SK-N-SH (cell line): ENCODE measurements around the gene AATF. TPM values are rescaled to one million over a fixed set of nuclear protein-coding genes. Genes with fewer than 3 reads are reported as not detected.

Experiments
- CTCF ChIA-PET: fragments of 300-600, 350-600 bp; formaldehyde crosslinking; extraction: SDS; loops from one replicate; lab custom pipeline; 2021; lab: Yijun Ruan, JAX
- POLR2A ChIA-PET: fragments of 350-600 bp; sonication (Branson Sonifier 250); formaldehyde crosslinking; extraction: SDS; loops from one replicate; lab custom pipeline; 2020; ENCODE audit warnings: antibody characterized with exemption, inconsistent platforms; lab: Yijun Ruan, JAX
- DNase-seq: peaks from one replicate; pipeline ENCODE4 v3.0.0; 2012
- H2AFZ ChIP-seq: fragments of 200-600 bp; sonication (generic); 2 replicates; pipeline ENCODE4 v1.8.1; 2016; ENCODE audit warnings: antibody characterized with exemption, mild to moderate bottlenecking, low read depth
- H3F3A ChIP-seq: fragments of 200-600 bp; sonication (generic); replicated peaks from 2 replicates; pipeline ENCODE3; 2016; ENCODE audit warnings: antibody characterized with exemption, mild to moderate bottlenecking; ENCODE audit not compliant: insufficient read depth
- H3K27ac ChIP-seq, 2 experiments: fragments of 200-500 bp in 1 of 2; fragments of 200-600 bp in 1 of 2; sonication (Bioruptor generic) in 1 of 2; sonication (generic), shearing (Covaris generic) in 1 of 2; 2 replicates each; pipeline versions ENCODE4 v1.5.1 to v1.6.1; 2014 to 2016; ENCODE audit warnings: low read depth in 2 of 2, inconsistent platforms in 1 of 2, low read length in 1 of 2, mild to moderate bottlenecking in 1 of 2, mixed read lengths in 1 of 2
- H3K27me3 ChIP-seq: fragments of 200-600 bp; sonication (generic), shearing (Covaris generic); 2 replicates; pipeline ENCODE4 v1.6.1; 2016; ENCODE audit warnings: mixed run types; ENCODE audit not compliant: insufficient read depth
- H3K36me3 ChIP-seq, 2 experiments: fragments of 200-500 bp in 1 of 2; fragments of 200-600 bp in 1 of 2; sonication (Bioruptor generic) in 1 of 2; sonication (generic) in 1 of 2; replicated peaks in 1 of 2; 2 replicates each; pipeline versions ENCODE3 to v1.5.1; 2014 to 2016; ENCODE audit warnings: low read length in 1 of 2, mild to moderate bottlenecking in 1 of 2; ENCODE audit not compliant: insufficient read depth in 2 of 2, control insufficient read depth in 1 of 2
- H3K4me1 ChIP-seq, 2 experiments: fragments of 200-500 bp in 1 of 2; fragments of 200-600 bp in 1 of 2; sonication (Bioruptor generic) in 1 of 2; sonication (generic), shearing (Covaris generic) in 1 of 2; 2 replicates each; pipeline versions ENCODE4 v1.5.1 to v1.6.1; 2014 to 2016; ENCODE audit warnings: low read depth in 1 of 2, low read length in 1 of 2, mixed run types in 1 of 2; ENCODE audit not compliant: insufficient read depth in 2 of 2, control insufficient read depth in 1 of 2
- H3K4me2 ChIP-seq: fragments of 200-600 bp; sonication (generic), shearing (Covaris generic); 2 replicates; pipeline ENCODE4 v1.6.1; 2017; ENCODE audit warnings: mixed run types
- H3K4me3 ChIP-seq, 2 experiments: fragments of 200-500 bp in 1 of 2; fragments of 200-600 bp in 1 of 2; sonication (Bioruptor generic) in 1 of 2; sonication (generic), shearing (Covaris generic) in 1 of 2; 2 replicates each; pipeline versions ENCODE4 v1.5.1 to v1.8.1; 2014 to 2016; ENCODE audit warnings: low read depth in 2 of 2, inconsistent platforms in 1 of 2, low read length in 1 of 2, mild to moderate bottlenecking in 1 of 2, mixed read lengths in 1 of 2, moderate library complexity in 1 of 2
- H3K79me2 ChIP-seq: fragments of 200-600 bp; sonication (generic); 2 replicates; pipeline ENCODE4 v1.8.1; 2017; ENCODE audit warnings: mild to moderate bottlenecking; ENCODE audit not compliant: insufficient read depth
- H3K9ac ChIP-seq: fragments of 200-600 bp; sonication (generic); 2 replicates; pipeline ENCODE4 v1.6.1; 2017; ENCODE audit warnings: mixed run types
- H3K9me2 ChIP-seq: fragments of 200-600 bp; sonication (generic); 2 replicates; pipeline ENCODE4 v1.6.1; 2017; ENCODE audit warnings: mixed run types
- H3K9me3 ChIP-seq: fragments of 200-600 bp; sonication (generic); 2 replicates; pipeline ENCODE4 v1.6.1; 2017; ENCODE audit warnings: mixed run types, mild to moderate bottlenecking, moderate library complexity
- H4K20me1 ChIP-seq: fragments of 200-600 bp; sonication (generic); 2 replicates; pipeline ENCODE4 v1.6.1; 2017; ENCODE audit warnings: mild to moderate bottlenecking, mixed run types; ENCODE audit not compliant: insufficient read depth
- CTCF ChIP-seq: fragments of 200-600 bp; sonication (generic); IDR thresholded peaks from 2 replicates; pipeline ENCODE4 v1.6.1; 2017; ENCODE audit warnings: antibody characterized with exemption, mild to moderate bottlenecking, moderate library complexity
- EZH2phosphoT487 ChIP-seq: fragments of 200-600 bp; sonication (generic); IDR thresholded peaks from 2 replicates; pipeline ENCODE4 v1.6.1; 2017; ENCODE audit warnings: low read depth, mixed run types, mild to moderate bottlenecking, antibody characterized with exemption, moderate library complexity, borderline replicate concordance
- FOXJ3 ChIP-seq: sonication (generic); formaldehyde crosslinking; IDR thresholded peaks from 2 replicates; pipeline ENCODE4 v1.5.1; 2020; ENCODE audit warnings: mild to moderate bottlenecking, missing genetic modification reagents
- GABPA ChIP-seq: IDR thresholded peaks from 2 replicates; pipeline ENCODE4 v1.4.0; 2012; ENCODE audit warnings: low read depth, mild to moderate bottlenecking
- IRF3 ChIP-seq: fragments of 150-350 bp; IDR thresholded peaks from 2 replicates; pipeline ENCODE4 v1.6.1; 2016; ENCODE audit warnings: mild to moderate bottlenecking, low read depth, low read length
- JUND ChIP-seq: IDR thresholded peaks from 2 replicates; pipeline ENCODE4 v1.4.0; 2012
- MAX ChIP-seq: IDR thresholded peaks from 2 replicates; pipeline ENCODE4 v1.4.0; 2012; ENCODE audit warnings: low read depth
- MEF2A ChIP-seq: IDR thresholded peaks from 2 replicates; pipeline ENCODE4 v1.4.0; 2012; ENCODE audit warnings: low read depth, borderline replicate concordance
- NRF1 ChIP-seq: IDR thresholded peaks from 2 replicates; pipeline ENCODE4 v1.6.1; 2012; ENCODE audit warnings: low read depth, mild to moderate bottlenecking, low read length
- RXRA ChIP-seq: IDR thresholded peaks from 2 replicates; pipeline ENCODE4 v1.4.0; 2012; ENCODE audit warnings: low read depth, mild to moderate bottlenecking, borderline replicate concordance
- SIN3A ChIP-seq: IDR thresholded peaks from 2 replicates; pipeline ENCODE4 v1.6.1; 2012; ENCODE audit warnings: low read depth, mild to moderate bottlenecking, low read length, moderate library complexity, borderline replicate concordance
- TCF12 ChIP-seq: IDR thresholded peaks from 2 replicates; pipeline ENCODE4 v1.4.0; 2012
- YY1 ChIP-seq: IDR thresholded peaks from 2 replicates; pipeline ENCODE4 v1.4.0; 2012; ENCODE audit warnings: low read depth, mild to moderate bottlenecking
- WGBS: methylation state at CpG from one replicate; pipeline ENCODE4 v1.1.6; 2017; ENCODE audit warnings: low lambda C conversion rate; 5-methylcytosine and 5-hydroxymethylcytosine counted together
- polyA plus RNA-seq, 3 experiments: library from polyadenylated mRNA; depleted of rRNA; stranded (reverse); fragments of >200 nt; gene quantifications; 2 replicates each; pipeline ENCODE4 v1.2.3, GENCODE V29; 2012
- TF ChIP-seq, protein P1 (sequence below): IDR thresholded peaks from 2 replicates; pipeline ENCODE4 v1.4.0; 2012; ENCODE audit warnings: low read depth, borderline replicate concordance

Gene AATF
- polyA plus RNA-seq, 1 of the 3 experiments (the other 2 are of a cell fraction) = 18.8 TPM

DNA sequence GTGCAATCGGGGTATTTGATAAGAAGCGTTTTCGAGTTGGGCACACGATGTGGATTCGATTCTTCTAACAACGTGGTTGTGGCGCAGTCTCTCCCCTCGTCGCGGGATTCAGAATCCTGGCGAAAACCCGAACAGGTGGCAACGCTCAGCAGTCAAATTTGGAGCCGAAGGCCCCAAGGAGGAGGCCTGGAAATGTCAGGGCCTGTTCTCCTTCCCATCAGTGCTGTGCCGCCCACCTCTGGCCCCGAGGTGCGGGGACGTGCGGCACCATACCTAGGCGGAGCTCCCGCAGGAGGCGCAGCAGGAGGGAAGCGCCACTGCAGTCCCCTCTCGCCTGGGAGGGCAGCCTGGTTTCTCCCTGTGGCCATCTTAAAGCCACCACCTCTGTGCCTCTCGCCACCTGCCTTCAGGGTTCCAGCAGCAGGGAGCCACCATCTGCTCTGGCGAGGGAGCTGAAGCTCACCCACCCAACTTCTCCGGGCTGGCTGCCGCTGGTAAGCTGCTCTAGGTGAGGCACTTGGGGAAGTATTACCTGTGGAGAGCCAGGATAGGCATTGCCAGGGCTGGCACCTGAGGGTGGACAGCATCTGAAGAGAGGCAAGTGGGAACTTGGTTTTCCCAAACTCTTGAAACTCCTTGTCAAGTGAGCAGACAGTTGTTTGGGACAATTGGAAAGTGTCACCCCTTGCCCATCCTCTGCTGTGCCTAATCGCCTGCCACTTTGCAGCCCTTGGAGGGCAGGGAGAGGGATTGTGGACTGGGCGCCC is 2.6 kb upstream of the AATF start:
- no peak for TF ChIP-seq FOXJ3 (CRISPR knock-in tag)
- no peak for TF ChIP-seq JUND
- TF ChIP-seq MAX = no peak
- no peak for TF ChIP-seq EZH2phosphoT487
- no peak for TF ChIP-seq MEF2A
- no peak for TF ChIP-seq RXRA
- TF ChIP-seq NRF1 = no peak
- TF ChIP-seq IRF3 = no peak
- no peak for TF ChIP-seq SIN3A
- no peak for TF ChIP-seq GABPA
- no peak for TF ChIP-seq TCF12
- TF ChIP-seq, protein P1, sequence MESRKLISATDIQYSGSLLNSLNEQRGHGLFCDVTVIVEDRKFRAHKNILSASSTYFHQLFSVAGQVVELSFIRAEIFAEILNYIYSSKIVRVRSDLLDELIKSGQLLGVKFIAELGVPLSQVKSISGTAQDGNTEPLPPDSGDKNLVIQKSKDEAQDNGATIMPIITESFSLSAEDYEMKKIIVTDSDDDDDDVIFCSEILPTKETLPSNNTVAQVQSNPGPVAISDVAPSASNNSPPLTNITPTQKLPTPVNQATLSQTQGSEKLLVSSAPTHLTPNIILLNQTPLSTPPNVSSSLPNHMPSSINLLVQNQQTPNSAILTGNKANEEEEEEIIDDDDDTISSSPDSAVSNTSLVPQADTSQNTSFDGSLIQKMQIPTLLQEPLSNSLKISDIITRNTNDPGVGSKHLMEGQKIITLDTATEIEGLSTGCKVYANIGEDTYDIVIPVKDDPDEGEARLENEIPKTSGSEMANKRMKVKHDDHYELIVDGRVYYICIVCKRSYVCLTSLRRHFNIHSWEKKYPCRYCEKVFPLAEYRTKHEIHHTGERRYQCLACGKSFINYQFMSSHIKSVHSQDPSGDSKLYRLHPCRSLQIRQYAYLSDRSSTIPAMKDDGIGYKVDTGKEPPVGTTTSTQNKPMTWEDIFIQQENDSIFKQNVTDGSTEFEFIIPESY = no peak
- no peak for TF ChIP-seq YY1
- no peak for TF ChIP-seq CTCF
- no peak overlapping the region for H3K27ac ChIP-seq
- H3K9me3 ChIP-seq = no peaks in the 10 kb centered on the region
- H3F3A ChIP-seq = peaks cover 8% of the 10 kb centered on the region
- H3K79me2 ChIP-seq = peaks cover 18% of the 10 kb centered on the region
- no peak for DNase-seq
- H3K4me2 ChIP-seq = no peak overlapping the region
- peaks cover 5% of the 10 kb centered on the region; the same call in 1 of the 2 replicates for H4K20me1 ChIP-seq
- peaks cover 0 to 23% of the 10 kb centered on the region in 2 experiments; a peak in 2 of 4 replicates for H3K4me1 ChIP-seq
- ChIA-PET POLR2A (no interaction called here), CTCF (interaction anchor here (1.1 to 1.9 kb wide), 5 partner anchors 23 to 317 kb away, joined by 3 to 7 read pairs (median 4); no protein-coding TSS in a partner anchor)
- H3K27me3 ChIP-seq = peaks cover 71% of the 10 kb centered on the region
- H3K9ac ChIP-seq = no peak overlapping the region
- WGBS = 40% methylated on average over 16 of the region's 30 CpGs
- H3K36me3 ChIP-seq = peaks cover 6 to 8% of the 10 kb centered on the region in 2 experiments
- no peak overlapping the region for H3K4me3 ChIP-seq
- H3K9me2 ChIP-seq = no peaks in the 10 kb centered on the region
- no peak overlapping the region for H2AFZ ChIP-seq
